HepG2 (cell line): ENCODE results near the gene L3MBTL3. TPM values are rescaled to one million over a fixed set of nuclear protein-coding genes. Genes with fewer than 3 reads are reported as not detected.

ENCODE experiments used
- CBFB ChIP-seq: sonication (generic); formaldehyde crosslinking; IDR thresholded peaks from 2 replicates; pipeline ENCODE4 v1.4.0; 2020; ENCODE audit warnings: missing genetic modification reagents
- HOXA5 ChIP-seq: sonication (generic); formaldehyde crosslinking; IDR thresholded peaks from 2 replicates; pipeline ENCODE4 v1.4.0; 2020; ENCODE audit warnings: missing genetic modification reagents
- KDM2A ChIP-seq: sonication (generic); formaldehyde crosslinking; IDR thresholded peaks from 2 replicates; pipeline ENCODE4 v1.4.0; 2020; ENCODE audit warnings: low read depth, missing genetic modification reagents, borderline replicate concordance
- MAZ ChIP-seq, 2 experiments: sonication (generic) in 1 of 2; formaldehyde crosslinking in 1 of 2; IDR thresholded peaks; 2 replicates each; pipeline versions ENCODE4 v1.5.0 to v1.6.1; 2012 to 2020; ENCODE audit warnings: low read depth in 2 of 2, mild to moderate bottlenecking in 2 of 2, borderline replicate concordance in 1 of 2, improper control_type of control experiment in 1 of 2, low read length in 1 of 2, missing genetic modification reagents in 1 of 2, moderate library complexity in 1 of 2
- PRMT3 ChIP-seq: sonication (generic); formaldehyde crosslinking; IDR thresholded peaks from 2 replicates; pipeline ENCODE4 v1.8.1; 2022; ENCODE audit warnings: low read depth, mild to moderate bottlenecking, moderate library complexity, missing genetic modification reagents, borderline replicate concordance
- SNAPC2 ChIP-seq: sonication (generic); formaldehyde crosslinking; IDR thresholded peaks from 2 replicates; pipeline ENCODE4 v1.8.1; 2022; ENCODE audit warnings: mild to moderate bottlenecking, missing genetic modification reagents
- ZBTB42 ChIP-seq: sonication (generic); formaldehyde crosslinking; IDR thresholded peaks from 2 replicates; pipeline ENCODE4 v1.5.0; 2020; ENCODE audit warnings: mild to moderate bottlenecking, missing genetic modification reagents
- polyA plus RNA-seq, 8 experiments: library from polyadenylated mRNA; depleted of rRNA in 3 of 8; stranded (reverse) in 7 of 8; unstranded in 1 of 8; fragments of >200 nt; fragmentation: Illumina TruSeq in 4 of 8; extraction: Trizol in 4 of 8; gene quantifications; 2 replicates each; pipeline versions ENCODE4 v1.2.1 to v1.2.3, GENCODE V29; 2011 to 2016; ENCODE audit warnings: low read depth in 4 of 8, missing spikeins in 1 of 8, mixed read lengths in 1 of 8; ENCODE audit not compliant: insufficient read depth in 1 of 8
- total RNA-seq, 5 experiments: library from RNA; depleted of rRNA; stranded (reverse); fragments of >200 nt; fragmentation: Illumina TruSeq; extraction: Trizol; gene quantifications; 2 replicates each; pipeline ENCODE4 v1.2.3, GENCODE V29; 2016; ENCODE audit warnings: low read depth in 1 of 5
- TF ChIP-seq, protein P1 (sequence below): sonication (generic); formaldehyde crosslinking; IDR thresholded peaks from 2 replicates; pipeline ENCODE4 v1.9.0; 2021; ENCODE audit warnings: mild to moderate bottlenecking, missing genetic modification reagents

The L3MBTL3 gene
- total and polyA plus RNA-seq, 2 of the 13 experiments (the other 11 are each of a cell fraction or from before 2014, with no cell fraction given), result 1.5 to 2.5 TPM

DNA sequence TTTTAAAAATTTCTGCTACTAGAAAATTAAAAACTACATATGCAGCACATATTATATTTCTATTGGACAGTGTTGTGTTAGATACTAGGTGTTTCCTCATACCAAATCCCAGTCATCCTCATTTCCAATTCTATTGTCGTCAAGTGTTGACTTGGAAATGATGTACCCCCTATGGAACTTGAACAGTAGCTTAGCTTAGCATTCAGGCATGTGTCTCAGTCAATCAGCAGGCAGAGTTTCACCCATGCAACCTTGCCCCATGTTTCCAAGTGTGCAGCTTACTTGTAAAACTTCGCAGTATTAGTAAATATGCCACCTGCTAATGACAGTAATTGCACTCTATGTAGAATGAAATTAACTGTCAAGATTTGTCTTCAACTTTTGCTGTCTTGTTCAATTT lies 144.9 kb downstream of the L3MBTL3 start (continued):
- TF ChIP-seq SNAPC2 (CRISPR knock-in tag) (no peak), CBFB (CRISPR knock-in tag) (no peak), KDM2A (CRISPR knock-in tag) (no peak), PRMT3 (no peak), ZBTB42 (CRISPR knock-in tag) (no peak), MAZ (IDR thresholded peaks at IDR 0.05; ENCODE audit: borderline replicate concordance, low read depth, low read length) (no peak), MAZ (CRISPR knock-in tag; IDR thresholded peaks at IDR 0.05; ENCODE audit: low read depth) (no peak), HOXA5 (CRISPR knock-in tag) (no peak)
- TF ChIP-seq, protein P1, sequence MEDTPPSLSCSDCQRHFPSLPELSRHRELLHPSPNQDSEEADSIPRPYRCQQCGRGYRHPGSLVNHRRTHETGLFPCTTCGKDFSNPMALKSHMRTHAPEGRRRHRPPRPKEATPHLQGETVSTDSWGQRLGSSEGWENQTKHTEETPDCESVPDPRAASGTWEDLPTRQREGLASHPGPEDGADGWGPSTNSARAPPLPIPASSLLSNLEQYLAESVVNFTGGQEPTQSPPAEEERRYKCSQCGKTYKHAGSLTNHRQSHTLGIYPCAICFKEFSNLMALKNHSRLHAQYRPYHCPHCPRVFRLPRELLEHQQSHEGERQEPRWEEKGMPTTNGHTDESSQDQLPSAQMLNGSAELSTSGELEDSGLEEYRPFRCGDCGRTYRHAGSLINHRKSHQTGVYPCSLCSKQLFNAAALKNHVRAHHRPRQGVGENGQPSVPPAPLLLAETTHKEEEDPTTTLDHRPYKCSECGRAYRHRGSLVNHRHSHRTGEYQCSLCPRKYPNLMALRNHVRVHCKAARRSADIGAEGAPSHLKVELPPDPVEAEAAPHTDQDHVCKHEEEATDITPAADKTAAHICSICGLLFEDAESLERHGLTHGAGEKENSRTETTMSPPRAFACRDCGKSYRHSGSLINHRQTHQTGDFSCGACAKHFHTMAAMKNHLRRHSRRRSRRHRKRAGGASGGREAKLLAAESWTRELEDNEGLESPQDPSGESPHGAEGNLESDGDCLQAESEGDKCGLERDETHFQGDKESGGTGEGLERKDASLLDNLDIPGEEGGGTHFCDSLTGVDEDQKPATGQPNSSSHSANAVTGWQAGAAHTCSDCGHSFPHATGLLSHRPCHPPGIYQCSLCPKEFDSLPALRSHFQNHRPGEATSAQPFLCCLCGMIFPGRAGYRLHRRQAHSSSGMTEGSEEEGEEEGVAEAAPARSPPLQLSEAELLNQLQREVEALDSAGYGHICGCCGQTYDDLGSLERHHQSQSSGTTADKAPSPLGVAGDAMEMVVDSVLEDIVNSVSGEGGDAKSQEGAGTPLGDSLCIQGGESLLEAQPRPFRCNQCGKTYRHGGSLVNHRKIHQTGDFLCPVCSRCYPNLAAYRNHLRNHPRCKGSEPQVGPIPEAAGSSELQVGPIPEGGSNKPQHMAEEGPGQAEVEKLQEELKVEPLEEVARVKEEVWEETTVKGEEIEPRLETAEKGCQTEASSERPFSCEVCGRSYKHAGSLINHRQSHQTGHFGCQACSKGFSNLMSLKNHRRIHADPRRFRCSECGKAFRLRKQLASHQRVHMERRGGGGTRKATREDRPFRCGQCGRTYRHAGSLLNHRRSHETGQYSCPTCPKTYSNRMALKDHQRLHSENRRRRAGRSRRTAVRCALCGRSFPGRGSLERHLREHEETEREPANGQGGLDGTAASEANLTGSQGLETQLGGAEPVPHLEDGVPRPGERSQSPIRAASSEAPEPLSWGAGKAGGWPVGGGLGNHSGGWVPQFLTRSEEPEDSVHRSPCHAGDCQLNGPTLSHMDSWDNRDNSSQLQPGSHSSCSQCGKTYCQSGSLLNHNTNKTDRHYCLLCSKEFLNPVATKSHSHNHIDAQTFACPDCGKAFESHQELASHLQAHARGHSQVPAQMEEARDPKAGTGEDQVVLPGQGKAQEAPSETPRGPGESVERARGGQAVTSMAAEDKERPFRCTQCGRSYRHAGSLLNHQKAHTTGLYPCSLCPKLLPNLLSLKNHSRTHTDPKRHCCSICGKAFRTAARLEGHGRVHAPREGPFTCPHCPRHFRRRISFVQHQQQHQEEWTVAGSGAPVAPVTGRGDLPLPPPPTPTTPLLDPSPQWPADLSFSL, result no peak
- TF ChIP-seq, all 625 proteins: peak for 0
